ENCODE measurements around the gene IL17REL.

The IL17REL gene

GRCh38 chr22:50039669-50040443 lies 27.3 kb upstream of the IL17REL start:
- H4K91ac ChIP-seq (ENCODE audit: low read depth, low read length, poor library complexity): no peak overlapping the region
- no peaks in the 10 kb centered on the region for H3K79me1 ChIP-seq (ENCODE audit: low read depth, low read length)

DNA sequence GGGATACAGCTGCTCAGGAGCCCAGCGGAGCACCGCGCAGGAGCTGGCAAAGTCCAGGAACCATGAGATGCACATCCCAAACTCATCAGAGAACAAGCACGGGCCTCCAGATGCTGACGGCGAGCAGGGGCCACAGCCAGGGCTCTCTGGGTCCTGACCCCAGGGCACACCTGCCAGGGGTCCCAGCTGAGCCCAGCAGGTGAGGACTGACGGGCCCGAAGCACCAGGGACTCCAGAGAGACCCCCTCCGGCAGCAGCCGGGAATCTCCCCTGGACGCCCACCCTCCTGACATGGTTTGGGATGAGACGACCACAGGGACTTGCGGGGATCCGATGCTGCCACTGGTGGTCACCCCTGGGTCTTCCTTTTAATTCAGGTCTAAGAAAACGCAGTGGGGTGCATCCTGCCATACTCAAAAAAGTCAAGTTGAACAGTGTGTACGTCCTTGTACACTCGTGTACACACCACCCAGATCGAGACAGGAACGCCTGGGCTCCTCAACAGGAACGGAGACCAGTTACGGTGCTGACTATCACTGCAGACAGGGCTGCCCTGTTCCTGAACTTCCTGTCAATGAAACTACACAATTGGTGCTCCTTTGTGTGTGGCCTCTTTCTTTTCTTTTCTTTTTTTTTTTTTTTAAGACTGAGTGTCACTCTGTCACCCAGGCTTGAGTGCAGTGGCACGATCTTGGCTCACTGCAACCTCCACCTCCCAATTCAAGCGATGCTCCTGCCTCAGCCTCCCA lies 23.6 kb upstream of the IL17REL start:
- H4K91ac ChIP-seq (ENCODE audit: low read depth, low read length, poor library complexity): no peak overlapping the region
- H3K79me1 ChIP-seq (ENCODE audit: low read depth, low read length): no peaks in the 10 kb centered on the region
- H3K14ac ChIP-seq (ENCODE audit: low read length): peak overlapping the region; percentile 71
- no peaks in the 10 kb centered on the region for H3K36me3 ChIP-seq (replicated peaks in 1 of 2; ENCODE audit: control insufficient read depth in 2 of 2, insufficient read depth in 2 of 2, low read length in 2 of 2)
- no peak overlapping the region for H3K23ac ChIP-seq (ENCODE audit: low read depth, low read length, poor library complexity)
- DNase-seq (ENCODE audit: low spot score): no peak
- peak overlapping the region in 1 of 2 donors; percentile 41 for H3K4me3 ChIP-seq (ENCODE audit: low read length in 2 of 2)
- peak overlapping the region; percentile 70 for H3K9ac ChIP-seq (ENCODE audit: low read depth, low read length, poor library complexity)
- peaks cover 7 to 9% of the 10 kb centered on the region in 2 donors for H3K9me3 ChIP-seq (replicated peaks in 1 of 2; ENCODE audit: control insufficient read depth in 2 of 2, insufficient read depth in 1 of 2, low read depth in 1 of 2, low read length in 2 of 2)
- peaks cover 0 to 19% (median 5%) of the 10 kb centered on the region in 3 experiments for H3K27me3 ChIP-seq (ENCODE audit: control insufficient read depth in 3 of 3, insufficient read depth in 3 of 3, low read depth in 1 of 3, low read length in 3 of 3)
- H4K8ac ChIP-seq (ENCODE audit: low read depth, low read length): no peak overlapping the region
- H2AK5ac ChIP-seq (ENCODE audit: low read depth, low read length): peak overlapping the region; percentile 83
- H2BK5ac ChIP-seq (ENCODE audit: low read length): no peak overlapping the region
- no peak overlapping the region for H2AFZ ChIP-seq (ENCODE audit: low read length)
- H3K4me2 ChIP-seq (ENCODE audit: insufficient read depth, low read length, poor library complexity, severe bottlenecking): no peak overlapping the region
- no peaks in the 10 kb centered on the region for H3K4me1 ChIP-seq (ENCODE audit: control insufficient read depth in 2 of 2, insufficient read depth in 1 of 2, low read depth in 1 of 2, low read length in 2 of 2)
- peak overlapping the region; percentile 19 for H3K18ac ChIP-seq (ENCODE audit: low read length)
- H3K27ac ChIP-seq (replicated peaks; ENCODE audit: low read length): no peak overlapping the region
- peak overlapping the region; percentile 10 for H2BK12ac ChIP-seq (ENCODE audit: low read length)
- H2BK120ac ChIP-seq (ENCODE audit: low read depth, low read length): no peak overlapping the region
- peak overlapping the region; percentile 23 for H3K4ac ChIP-seq (ENCODE audit: low read length)
- WGBS, 2 donors (ENCODE audit: extremely low coverage in 2 of 2, insufficient read length in 2 of 2, insufficient replicate concordance in 1 of 2): no CpG with 5 or more reads among the region's 23 CpGs
- peak overlapping the region; percentile 96 for H2BK15ac ChIP-seq (ENCODE audit: low read length)

More at GRCh38 chr22:50039669-50040443, 27.3 kb upstream of the IL17REL start:
- no peak overlapping the region for H2BK12ac ChIP-seq (ENCODE audit: low read length)
- no CpG with 5 or more reads among the region's 29 CpGs for WGBS, 2 donors (ENCODE audit: extremely low coverage in 2 of 2, insufficient read length in 2 of 2, insufficient replicate concordance in 1 of 2)
- no peak overlapping the region for H4K8ac ChIP-seq (ENCODE audit: low read depth, low read length)
- DNase-seq (ENCODE audit: low spot score): no peak
- H2BK120ac ChIP-seq (ENCODE audit: low read depth, low read length): no peak overlapping the region
- H2BK5ac ChIP-seq (ENCODE audit: low read length): no peak overlapping the region
- no peak overlapping the region for H3K9ac ChIP-seq (ENCODE audit: low read depth, low read length, poor library complexity)
- H3K14ac ChIP-seq (ENCODE audit: low read length): no peak overlapping the region
- H3K4me3 ChIP-seq (ENCODE audit: low read length in 2 of 2): peak overlapping the region in 1 of 2 donors; percentile 63
- H3K27ac ChIP-seq (replicated peaks; ENCODE audit: low read length): no peak overlapping the region
- no peaks in the 10 kb centered on the region for H3K36me3 ChIP-seq (replicated peaks in 1 of 2; ENCODE audit: control insufficient read depth in 2 of 2, insufficient read depth in 2 of 2, low read length in 2 of 2)
- H3K23ac ChIP-seq (ENCODE audit: low read depth, low read length, poor library complexity): peak overlapping the region; percentile 46
- H3K27me3 ChIP-seq (ENCODE audit: control insufficient read depth in 3 of 3, insufficient read depth in 3 of 3, low read depth in 1 of 3, low read length in 3 of 3): peaks cover 0 to 2% (median 2%) of the 10 kb centered on the region in 3 experiments
- H3K18ac ChIP-seq (ENCODE audit: low read length): peak overlapping the region; percentile 13
- H2AFZ ChIP-seq (ENCODE audit: low read length): no peak overlapping the region
- H2AK5ac ChIP-seq (ENCODE audit: low read depth, low read length): no peak overlapping the region
- H3K4ac ChIP-seq (ENCODE audit: low read length): no peak overlapping the region
- peaks cover 7 to 9% of the 10 kb centered on the region in 2 donors for H3K9me3 ChIP-seq (replicated peaks in 1 of 2; ENCODE audit: control insufficient read depth in 2 of 2, insufficient read depth in 1 of 2, low read depth in 1 of 2, low read length in 2 of 2)
- H2BK15ac ChIP-seq (ENCODE audit: low read length): peak overlapping the region; percentile 61
- no peaks in the 10 kb centered on the region for H3K4me1 ChIP-seq (ENCODE audit: control insufficient read depth in 2 of 2, insufficient read depth in 1 of 2, low read depth in 1 of 2, low read length in 2 of 2)
- no peak overlapping the region for H3K4me2 ChIP-seq (ENCODE audit: insufficient read depth, low read length, poor library complexity, severe bottlenecking)

DNA sequence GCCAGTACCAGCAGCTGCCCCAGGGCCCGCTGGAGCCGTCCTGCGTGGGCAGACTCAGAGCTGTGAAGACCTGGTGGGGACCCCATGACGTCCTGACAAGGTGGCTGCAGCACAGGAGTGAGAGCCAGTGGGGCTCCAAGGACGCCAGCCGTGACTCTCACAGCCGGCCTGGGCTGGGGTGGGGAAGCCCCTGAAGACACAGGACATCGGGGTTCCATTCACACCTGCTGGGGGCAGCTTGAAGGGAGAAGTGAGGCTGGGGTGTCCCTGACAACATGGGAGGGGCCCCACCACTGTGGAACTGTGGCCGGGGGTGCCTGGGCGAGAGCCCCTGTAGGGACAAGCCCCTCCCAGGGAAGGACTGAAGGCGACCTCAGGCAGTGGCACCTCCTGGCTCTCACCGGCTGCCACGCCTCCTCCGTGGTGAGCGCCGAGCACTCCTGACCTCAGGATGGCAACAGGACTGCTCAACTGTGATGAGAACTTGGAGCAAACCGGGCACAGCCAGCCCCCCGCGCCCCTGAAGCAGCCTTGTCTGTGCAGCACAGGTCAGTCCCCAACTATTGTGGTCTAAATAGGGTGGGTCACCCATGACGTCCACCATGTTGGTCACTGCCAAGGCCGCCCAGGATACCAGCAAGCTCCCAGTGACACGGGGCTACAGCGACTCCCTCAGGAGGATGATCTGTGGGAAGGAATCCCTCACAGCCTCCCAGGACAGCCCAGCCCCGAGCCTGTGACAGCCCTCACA lies 22.7 kb upstream of the IL17REL start:
- Histone ChIP-seq H3K4me2 (ENCODE audit: insufficient read depth, low read length, poor library complexity, severe bottlenecking) (no peak overlapping the region), H4K91ac (ENCODE audit: low read depth, low read length, poor library complexity) (no peak overlapping the region), H3K27ac (replicated peaks; ENCODE audit: low read length) (no peak overlapping the region), H2BK120ac (ENCODE audit: low read depth, low read length) (no peak overlapping the region), H3K9me3 (replicated peaks in 1 of 2; ENCODE audit: control insufficient read depth in 2 of 2, insufficient read depth in 1 of 2, low read depth in 1 of 2, low read length in 2 of 2) (peaks cover 7 to 9% of the 10 kb centered on the region in 2 donors), H3K9ac (ENCODE audit: low read depth, low read length, poor library complexity) (peak overlapping the region; percentile 70), H3K36me3 (replicated peaks in 1 of 2; ENCODE audit: control insufficient read depth in 2 of 2, insufficient read depth in 2 of 2, low read length in 2 of 2) (no peaks in the 10 kb centered on the region), H3K4me1 (ENCODE audit: control insufficient read depth in 2 of 2, insufficient read depth in 1 of 2, low read depth in 1 of 2, low read length in 2 of 2) (peaks cover 0 to 1% of the 10 kb centered on the region in 2 donors), H3K27me3 (ENCODE audit: control insufficient read depth in 3 of 3, insufficient read depth in 3 of 3, low read depth in 1 of 3, low read length in 3 of 3) (peaks cover 0 to 27% (median 10%) of the 10 kb centered on the region in 3 experiments), H3K23ac (ENCODE audit: low read depth, low read length, poor library complexity) (no peak overlapping the region), H2AFZ (ENCODE audit: low read length) (no peak overlapping the region), H3K79me1 (ENCODE audit: low read depth, low read length) (no peaks in the 10 kb centered on the region), H2BK12ac (ENCODE audit: low read length) (peak overlapping the region; percentile 10), H3K18ac (ENCODE audit: low read length) (peak overlapping the region; percentile 19), H4K8ac (ENCODE audit: low read depth, low read length) (no peak overlapping the region), H3K4ac (ENCODE audit: low read length) (peak overlapping the region; percentile 23), H2BK15ac (ENCODE audit: low read length) (peak overlapping the region; percentile 96), H3K4me3 (ENCODE audit: low read length in 2 of 2) (no peak overlapping the region), H2BK5ac (ENCODE audit: low read length) (no peak overlapping the region), H3K14ac (ENCODE audit: low read length) (peak overlapping the region; percentile 71), H2AK5ac (ENCODE audit: low read depth, low read length) (peak overlapping the region; percentile 83)
- DNase-seq (ENCODE audit: low spot score): no peak
- no CpG with 5 or more reads among the region's 24 CpGs for WGBS, 2 donors (ENCODE audit: extremely low coverage in 2 of 2, insufficient read length in 2 of 2, insufficient replicate concordance in 1 of 2)

Measured in neuronal stem cell (in vitro differentiated cells).